Measurements from ENCODE around the gene TBC1D19.

DNA sequence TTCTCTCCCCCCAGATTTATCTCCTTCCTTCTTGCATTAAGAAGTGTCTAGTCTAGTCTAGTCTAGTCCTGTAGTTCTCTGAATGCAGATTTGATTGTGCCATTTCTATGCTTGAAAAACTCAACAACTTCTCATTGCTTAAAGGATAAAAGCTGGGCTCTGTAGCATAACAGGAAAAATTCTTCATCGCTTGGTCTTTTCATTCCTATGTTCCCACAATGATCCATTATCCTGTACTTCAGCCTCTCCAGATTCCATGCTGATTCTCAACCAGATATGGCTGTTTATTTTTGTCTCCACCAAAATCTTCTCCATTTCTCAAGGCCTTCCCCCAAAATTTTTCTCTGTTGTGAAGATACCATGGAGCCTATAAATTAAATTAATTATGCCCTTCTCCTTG is 173.9 kb downstream of the TBC1D19 start:
- TF ChIP-seq, protein P1, sequence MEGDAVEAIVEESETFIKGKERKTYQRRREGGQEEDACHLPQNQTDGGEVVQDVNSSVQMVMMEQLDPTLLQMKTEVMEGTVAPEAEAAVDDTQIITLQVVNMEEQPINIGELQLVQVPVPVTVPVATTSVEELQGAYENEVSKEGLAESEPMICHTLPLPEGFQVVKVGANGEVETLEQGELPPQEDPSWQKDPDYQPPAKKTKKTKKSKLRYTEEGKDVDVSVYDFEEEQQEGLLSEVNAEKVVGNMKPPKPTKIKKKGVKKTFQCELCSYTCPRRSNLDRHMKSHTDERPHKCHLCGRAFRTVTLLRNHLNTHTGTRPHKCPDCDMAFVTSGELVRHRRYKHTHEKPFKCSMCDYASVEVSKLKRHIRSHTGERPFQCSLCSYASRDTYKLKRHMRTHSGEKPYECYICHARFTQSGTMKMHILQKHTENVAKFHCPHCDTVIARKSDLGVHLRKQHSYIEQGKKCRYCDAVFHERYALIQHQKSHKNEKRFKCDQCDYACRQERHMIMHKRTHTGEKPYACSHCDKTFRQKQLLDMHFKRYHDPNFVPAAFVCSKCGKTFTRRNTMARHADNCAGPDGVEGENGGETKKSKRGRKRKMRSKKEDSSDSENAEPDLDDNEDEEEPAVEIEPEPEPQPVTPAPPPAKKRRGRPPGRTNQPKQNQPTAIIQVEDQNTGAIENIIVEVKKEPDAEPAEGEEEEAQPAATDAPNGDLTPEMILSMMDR (IDR thresholded peaks at IDR 0.05 in 4 of 5, conservative IDR thresholded peaks at IDR 0.05 in 1 of 5): no peak
- TF ChIP-seq POLR2A (IDR thresholded peaks at IDR 0.05): no peak
